ENCODE results near the gene CACNA2D2. TPM values are rescaled to one million over a fixed set of nuclear protein-coding genes. Genes with fewer than 3 reads are reported as not detected.

The CACNA2D2 gene
- total RNA-seq, 2 experiments from 2014 or later: 0.78 to 0.95 TPM

DNA sequence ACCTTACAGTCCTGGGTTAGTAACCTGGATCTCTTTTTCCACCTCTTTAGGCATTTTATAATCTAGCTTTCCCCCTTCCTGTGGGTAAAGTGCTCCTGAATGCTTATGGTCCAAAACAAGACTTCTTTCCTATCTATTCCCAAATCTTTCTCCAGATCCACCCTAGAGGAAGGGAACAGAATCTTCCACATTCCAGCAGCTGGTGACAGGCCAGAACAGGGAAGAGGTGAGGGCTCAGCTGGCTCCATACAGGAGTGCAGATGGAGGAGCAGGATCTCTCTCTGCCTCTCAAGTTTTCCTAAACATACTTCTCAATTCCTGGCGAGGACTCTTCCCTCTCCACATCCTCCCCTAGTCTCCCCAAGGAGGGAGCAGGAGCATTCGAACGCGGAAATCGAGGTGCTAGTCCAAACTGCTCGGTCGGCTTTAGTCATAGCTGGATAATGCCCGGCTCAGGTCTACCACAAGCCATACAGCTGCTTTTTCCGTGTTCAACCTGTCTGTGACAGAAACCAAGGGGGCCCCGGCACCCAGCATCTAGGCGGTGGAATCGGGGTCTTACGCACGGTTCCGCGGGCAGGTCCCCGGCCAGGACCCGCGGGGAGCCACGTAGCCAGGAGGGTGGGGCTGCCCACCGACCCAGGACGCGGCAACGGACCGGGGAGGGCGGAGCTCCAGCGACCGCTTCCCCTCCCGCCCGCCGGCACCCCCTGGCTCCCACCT, 166.8 kb downstream of the CACNA2D2 start:
- Mint-ChIP-seq H3K27me3 (ENCODE audit: low read depth) (no peaks in the 10 kb centered on the region), H3K4me3 (peak overlapping the region; percentile 92), H3K9me3 (ENCODE audit: insufficient read depth) (no peaks in the 10 kb centered on the region), H3K27ac (peak overlapping the region; percentile 96), H3K36me3 (ENCODE audit: low read depth) (peaks cover 81% of the 10 kb centered on the region), H3K4me1 (ENCODE audit: low read depth) (peaks cover 54% of the 10 kb centered on the region)
- ChIA-PET POLR2A (interaction anchor here (0.7 to 5.6 kb wide), 26 partner anchors 8 to 280 kb away, joined by 3 to 51 read pairs (median 7); partner anchors contain the start of genes CISH, CYB561D2, GNAI2 and HEMK1), CTCF (interaction anchor here (0.9 to 3.7 kb wide), 21 partner anchors 8 to 278 kb away, joined by 3 to 42 read pairs (median 6); partner anchors contain the start of genes C3orf18, CISH, CYB561D2 and HYAL2)
- ATAC-seq (peak; percentile 4), DNase-seq (peak; percentile 65)

DNA sequence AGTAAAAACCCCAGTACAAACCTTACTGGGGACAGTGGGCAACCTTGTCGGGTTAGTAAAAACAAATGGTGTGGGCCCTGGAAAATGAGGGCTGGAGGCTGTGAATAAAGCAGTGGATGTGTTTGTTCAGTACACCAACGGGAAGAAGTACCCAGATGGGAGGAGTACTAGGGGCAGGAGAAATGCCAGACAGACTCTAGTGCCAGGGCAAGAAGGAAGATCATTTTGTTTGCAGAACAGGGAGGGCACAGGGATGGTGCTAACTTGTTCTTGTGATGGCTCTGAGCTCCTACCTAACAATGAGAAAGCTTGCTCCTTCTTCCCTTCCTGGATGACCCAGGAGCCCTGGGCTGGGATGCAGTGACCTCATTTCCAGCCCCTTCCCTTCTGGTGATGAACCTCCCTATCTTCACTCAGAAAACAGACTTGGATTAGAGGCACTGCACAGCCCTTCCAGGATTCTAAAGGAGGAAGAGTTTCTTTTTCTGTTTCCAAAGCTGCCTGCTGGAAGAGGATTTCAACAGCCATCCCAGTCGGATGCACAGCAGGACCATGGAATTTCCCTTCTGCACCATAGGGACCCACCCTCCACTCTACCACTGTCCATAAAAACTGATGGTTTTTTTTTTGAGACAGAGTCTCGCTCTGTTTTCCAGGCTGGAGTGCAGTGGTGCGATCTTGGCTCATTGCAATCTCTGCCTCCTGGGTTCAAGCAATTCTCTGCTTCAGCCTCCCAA, 168.9 kb downstream of the CACNA2D2 start:
- H3K4me3 Mint-ChIP-seq: peak overlapping the region; percentile 92
- DNase-seq (no peak), ATAC-seq (no peak)
- CTCF ChIA-PET: interaction anchor here (0.8 to 2.3 kb wide), 4 partner anchors 10 to 208 kb away, joined by 3 to 11 read pairs (median 4); no protein-coding TSS in a partner anchor
- peaks cover 91% of the 10 kb centered on the region for H3K36me3 Mint-ChIP-seq (ENCODE audit: low read depth)
- H3K4me1 Mint-ChIP-seq (ENCODE audit: low read depth): peaks cover 47% of the 10 kb centered on the region
- peak overlapping the region; percentile 86 for H3K27ac Mint-ChIP-seq
- POLR2A ChIA-PET: interaction anchor here (0.7 to 1.4 kb wide), 3 partner anchors 10 to 16 kb away, joined by 3 to 4 read pairs (median 4); no protein-coding TSS in a partner anchor
- no peaks in the 10 kb centered on the region for H3K27me3 Mint-ChIP-seq (ENCODE audit: low read depth)
- no peaks in the 10 kb centered on the region for H3K9me3 Mint-ChIP-seq (ENCODE audit: insufficient read depth)

DNA sequence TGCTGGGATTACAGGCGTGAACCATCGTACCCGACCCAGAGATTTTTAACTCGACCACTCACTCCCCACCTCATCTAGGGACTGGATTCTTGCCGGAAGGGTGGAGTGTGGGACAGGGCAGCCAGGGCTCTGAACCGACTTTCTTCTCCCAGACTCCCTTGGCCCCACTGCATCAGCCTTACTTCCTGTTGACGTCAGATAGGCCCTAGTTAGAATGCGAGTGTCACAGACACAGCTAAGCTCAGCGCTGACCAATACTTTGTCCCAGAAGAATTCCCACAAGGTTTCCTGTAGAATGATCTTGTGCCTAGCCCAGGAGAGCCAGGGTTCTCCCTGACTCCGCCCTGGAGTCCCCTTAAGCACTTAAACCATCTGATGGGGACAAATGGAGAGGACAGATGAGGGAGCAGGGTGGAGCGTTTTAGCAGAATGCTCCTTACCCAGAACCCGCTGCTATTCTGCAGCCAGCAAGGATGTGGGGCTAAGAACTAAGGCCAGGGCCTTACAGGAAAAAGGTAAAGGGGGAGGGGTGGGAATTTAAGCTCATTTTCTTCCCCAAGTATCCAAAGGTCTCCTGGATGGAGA, 169.6 kb downstream of the CACNA2D2 start:
- Mint-ChIP-seq H3K27ac (peak overlapping the region; percentile 86), H3K4me3 (peak overlapping the region; percentile 92), H3K27me3 (ENCODE audit: low read depth) (no peaks in the 10 kb centered on the region), H3K4me1 (ENCODE audit: low read depth) (peaks cover 47% of the 10 kb centered on the region), H3K36me3 (ENCODE audit: low read depth) (peaks cover 88% of the 10 kb centered on the region), H3K9me3 (ENCODE audit: insufficient read depth) (no peaks in the 10 kb centered on the region)
- no peak for DNase-seq
- no peak for ATAC-seq
- POLR2A ChIA-PET: interaction anchor here (1.4 kb wide), 1 partner anchor 15 kb away, joined by 4 read pairs; no protein-coding TSS in a partner anchor
- CTCF ChIA-PET: interaction anchor here (0.8 to 2.3 kb wide), 2 partner anchors 9 to 87 kb away, joined by 3 to 11 read pairs; no protein-coding TSS in a partner anchor

DNA sequence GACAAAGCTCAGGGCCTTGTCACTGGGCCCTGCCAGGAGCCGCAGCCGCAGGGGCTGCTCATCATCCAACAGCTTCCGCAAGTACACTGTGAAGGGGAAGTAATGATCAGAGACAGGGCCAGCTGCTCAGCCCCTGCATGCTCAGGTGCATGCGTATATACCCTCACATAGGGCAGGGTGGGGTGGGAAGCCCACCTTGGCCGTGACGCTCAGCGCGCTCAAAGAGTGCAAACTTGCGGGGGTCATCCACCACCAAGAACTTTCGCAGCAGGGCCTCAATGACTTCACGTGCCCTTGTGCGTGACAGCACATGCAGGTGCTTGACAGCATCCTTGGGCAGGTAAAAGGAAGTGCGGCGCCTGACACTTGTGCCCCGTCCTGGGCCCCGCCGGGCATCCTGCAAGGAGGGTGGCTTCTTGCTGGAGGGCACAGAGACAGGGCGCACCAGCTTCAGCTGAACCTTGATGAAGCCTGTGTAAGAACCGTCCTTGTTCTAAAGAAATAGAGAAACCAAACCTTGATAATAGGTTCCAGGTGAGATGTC, 172.0 kb downstream of the CACNA2D2 start:
- ATAC-seq: no peak
- H3K9me3 Mint-ChIP-seq (ENCODE audit: insufficient read depth): no peaks in the 10 kb centered on the region
- ChIA-PET CTCF (no interaction called here), POLR2A (interaction anchor here (1.3 kb wide), 1 partner anchor 9 kb away, joined by 5 read pairs; the partner anchor contains the start of gene RASSF1)
- H3K4me1 Mint-ChIP-seq (ENCODE audit: low read depth): peaks cover 60% of the 10 kb centered on the region
- peaks cover 74% of the 10 kb centered on the region for H3K36me3 Mint-ChIP-seq (ENCODE audit: low read depth)
- H3K27me3 Mint-ChIP-seq (ENCODE audit: low read depth): no peaks in the 10 kb centered on the region
- H3K4me3 Mint-ChIP-seq: no peak overlapping the region
- DNase-seq: no peak
- H3K27ac Mint-ChIP-seq: peak overlapping the region; percentile 43

DNA sequence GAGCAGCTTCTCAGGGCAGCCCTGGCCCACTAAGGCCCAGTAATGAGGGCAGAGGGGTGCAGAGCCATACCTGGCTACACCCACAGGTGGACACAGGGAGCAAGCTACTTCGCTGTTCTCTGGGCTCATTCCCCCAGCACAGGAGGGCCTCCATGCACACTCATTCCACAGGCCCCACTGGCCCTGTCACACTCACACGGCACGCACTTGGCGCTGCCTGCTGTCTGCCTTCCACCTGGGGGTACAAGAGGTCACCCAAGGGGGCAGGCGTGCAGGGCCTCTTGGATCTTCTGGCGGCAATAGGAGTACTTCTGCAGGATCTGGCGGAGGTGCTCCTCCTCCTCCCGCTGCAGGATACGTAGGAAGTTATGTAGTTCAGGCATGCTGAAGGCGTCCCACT, 173.1 kb downstream of the CACNA2D2 start:
- no peak for ATAC-seq
- H3K4me3 Mint-ChIP-seq: no peak overlapping the region
- POLR2A ChIA-PET: interaction anchor here (1.1 to 3.1 kb wide), 3 partner anchors 7 to 11 kb away, joined by 3 to 40 read pairs (median 5); partner anchors contain the start of gene RASSF1
- CTCF ChIA-PET: no interaction called here
- H3K27ac Mint-ChIP-seq: peak overlapping the region; percentile 46
- H3K4me1 Mint-ChIP-seq (ENCODE audit: low read depth): peaks cover 52% of the 10 kb centered on the region
- no peak for DNase-seq
- no peaks in the 10 kb centered on the region for H3K9me3 Mint-ChIP-seq (ENCODE audit: insufficient read depth)
- H3K27me3 Mint-ChIP-seq (ENCODE audit: low read depth): no peaks in the 10 kb centered on the region
- peaks cover 66% of the 10 kb centered on the region for H3K36me3 Mint-ChIP-seq (ENCODE audit: low read depth)

DNA sequence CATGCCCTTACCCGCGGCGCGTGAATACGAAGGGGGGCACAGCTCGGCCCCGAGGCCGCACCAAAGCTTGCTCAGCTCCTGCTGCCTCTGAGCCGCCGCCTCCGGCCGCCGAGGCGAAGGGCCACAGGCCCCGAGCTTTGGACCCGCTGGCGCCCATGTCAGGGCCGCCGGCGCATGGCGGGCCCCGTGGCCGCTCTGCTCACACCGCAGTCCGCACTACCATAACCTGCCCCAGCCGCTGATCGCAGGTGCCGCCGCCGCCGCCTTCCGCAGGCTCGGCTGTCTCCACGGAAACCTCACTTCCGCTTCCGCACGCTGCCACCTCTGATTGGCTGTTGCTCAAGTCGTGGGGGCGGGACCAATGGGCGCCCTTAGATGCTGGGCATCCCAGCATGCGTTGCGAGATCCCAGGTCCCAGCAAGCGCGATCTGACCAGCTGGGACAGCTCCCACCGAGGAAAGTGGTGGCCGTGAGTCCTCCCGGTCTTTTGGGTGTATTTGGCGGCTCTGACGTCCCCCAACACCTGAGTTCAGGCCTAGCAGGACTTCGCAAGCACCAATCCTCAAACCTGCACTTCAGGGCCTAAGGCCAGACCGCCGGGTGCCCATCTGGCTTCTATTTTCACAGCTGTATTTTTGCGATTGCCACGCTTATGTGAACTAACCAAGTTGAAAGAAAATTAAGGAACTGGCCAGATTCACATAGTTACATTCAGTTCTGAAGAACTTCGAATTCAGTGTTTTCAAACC, 175.3 kb downstream of the CACNA2D2 start, which contains the start of gene TUSC2:
TSS of gene TUSC2 (minus strand) at position 281 of the 749 bp plus-strand sequence. CDS start at position 157, 124 bp downstream.
- CTCF ChIA-PET: interaction anchor here (0.8 to 2.9 kb wide), 5 partner anchors 9 to 81 kb away, joined by 3 to 22 read pairs (median 5); no protein-coding TSS in a partner anchor
- ATAC-seq (peak; percentile 91), DNase-seq (peak; percentile 97)
- peaks cover 42% of the 10 kb centered on the region for H3K4me1 Mint-ChIP-seq (ENCODE audit: low read depth)
- peaks cover 51% of the 10 kb centered on the region for H3K36me3 Mint-ChIP-seq (ENCODE audit: low read depth)
- H3K27me3 Mint-ChIP-seq (ENCODE audit: low read depth): no peaks in the 10 kb centered on the region
- POLR2A ChIA-PET: interaction anchor here (0.9 to 3.1 kb wide), 5 partner anchors 9 to 82 kb away, joined by 3 to 40 read pairs (median 10); partner anchors contain the start of genes HYAL3, NAA80 and RASSF1
- no peaks in the 10 kb centered on the region for H3K9me3 Mint-ChIP-seq (ENCODE audit: insufficient read depth)
- H3K4me3 Mint-ChIP-seq: peak within 1 kb of the TSS; percentile 87
- H3K27ac Mint-ChIP-seq: peak within 1 kb of the TSS; percentile 89

DNA sequence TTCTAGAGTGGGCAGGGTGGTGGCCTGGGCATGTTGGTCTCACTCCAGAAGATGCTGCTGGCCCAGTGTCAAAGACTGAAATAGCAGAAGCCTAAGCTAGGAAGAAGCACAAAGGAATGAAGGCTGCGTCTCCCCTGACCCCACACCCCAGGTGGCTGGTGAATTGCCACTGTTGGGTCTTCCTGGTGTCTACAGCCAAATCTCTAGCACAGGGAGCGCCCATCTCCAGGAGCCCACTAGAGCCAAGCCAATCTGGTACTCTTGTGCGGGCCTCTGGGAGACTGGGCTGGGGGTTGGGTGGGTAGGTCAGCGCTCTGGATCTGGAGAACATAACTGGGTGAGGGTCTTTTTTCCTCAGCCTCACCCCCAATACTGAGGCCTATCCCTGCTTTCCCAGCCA, 176.3 kb downstream of the CACNA2D2 start:
- DNase-seq: no peak
- peaks cover 41% of the 10 kb centered on the region for H3K4me1 Mint-ChIP-seq (ENCODE audit: low read depth)
- ChIA-PET CTCF (interaction anchor here (0.8 to 2.9 kb wide), 5 partner anchors 8 to 133 kb away, joined by 3 to 22 read pairs (median 6); partner anchors contain the start of genes HYAL3 and NAA80), POLR2A (interaction anchor here (0.8 to 3.1 kb wide), 6 partner anchors 9 to 81 kb away, joined by 3 to 40 read pairs (median 8); partner anchors contain the start of genes HYAL3, NAA80 and RASSF1)
- peak overlapping the region; percentile 83 for H3K27ac Mint-ChIP-seq
- peaks cover 43% of the 10 kb centered on the region for H3K36me3 Mint-ChIP-seq (ENCODE audit: low read depth)
- ATAC-seq: no peak
- no peaks in the 10 kb centered on the region for H3K9me3 Mint-ChIP-seq (ENCODE audit: insufficient read depth)
- H3K4me3 Mint-ChIP-seq: peak overlapping the region; percentile 87
- no peaks in the 10 kb centered on the region for H3K27me3 Mint-ChIP-seq (ENCODE audit: low read depth)

DNA sequence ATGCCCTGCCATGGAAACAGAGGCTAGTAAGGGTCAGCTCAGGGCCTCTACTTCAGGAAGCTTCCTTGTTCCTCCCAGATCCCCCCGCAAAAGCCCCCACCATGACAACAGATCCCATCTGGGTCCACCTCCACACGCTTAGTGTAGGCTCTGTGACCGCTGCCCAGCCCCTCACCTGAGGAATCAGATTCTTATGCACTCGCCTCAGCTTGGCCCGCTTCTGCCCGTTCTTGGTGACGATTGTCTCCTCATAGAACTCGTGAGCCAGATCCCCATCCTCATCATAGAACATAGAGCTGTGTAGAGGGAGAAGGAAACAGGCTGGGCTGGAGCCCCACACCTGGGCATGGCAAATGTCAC, 177.3 kb downstream of the CACNA2D2 start:
- no peak overlapping the region for H3K27ac Mint-ChIP-seq
- DNase-seq (no peak), ATAC-seq (no peak)
- no peaks in the 10 kb centered on the region for H3K27me3 Mint-ChIP-seq (ENCODE audit: low read depth)
- H3K36me3 Mint-ChIP-seq (ENCODE audit: low read depth): peaks cover 35% of the 10 kb centered on the region
- ChIA-PET CTCF (interaction anchor here (1.1 to 1.4 kb wide), 2 partner anchors 27 to 132 kb away, joined by 3 to 6 read pairs; partner anchors contain the start of genes HYAL3 and NAA80), POLR2A (no interaction called here)
- no peaks in the 10 kb centered on the region for H3K9me3 Mint-ChIP-seq (ENCODE audit: insufficient read depth)
- H3K4me1 Mint-ChIP-seq (ENCODE audit: low read depth): peaks cover 37% of the 10 kb centered on the region
- peak overlapping the region; percentile 18 for H3K4me3 Mint-ChIP-seq

DNA sequence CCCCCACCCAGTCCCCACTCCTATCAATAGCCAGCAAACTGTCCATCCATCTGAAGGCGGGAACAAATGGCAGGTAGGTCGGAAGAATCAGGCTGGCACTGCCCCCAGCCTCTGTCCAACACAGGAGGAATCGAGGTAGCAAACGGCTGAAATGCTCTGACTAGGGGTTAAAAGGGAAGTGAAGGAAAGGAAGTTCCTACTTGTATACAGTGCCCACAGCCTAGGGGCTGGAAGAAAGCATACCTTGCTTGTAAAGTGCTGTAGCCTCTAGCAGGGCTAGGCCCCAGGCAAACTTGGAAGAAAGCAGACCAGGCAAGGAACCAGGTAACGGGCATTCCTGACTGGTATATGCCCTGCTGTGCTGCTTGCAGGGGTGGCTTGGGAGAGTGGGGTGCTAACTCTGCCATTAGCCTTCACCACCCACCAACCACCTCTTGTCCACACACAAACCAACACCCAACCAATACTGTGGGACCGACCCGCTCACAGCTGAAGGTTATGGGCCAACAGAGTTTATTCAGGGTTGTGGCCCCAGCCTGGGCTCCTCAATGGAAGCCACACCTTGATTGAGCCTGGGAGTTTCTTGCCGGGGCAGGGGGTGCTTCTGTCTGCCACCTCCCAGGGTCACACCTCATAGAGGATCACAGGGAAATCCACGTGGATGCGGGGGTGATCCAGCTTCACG, 177.8 kb downstream of the CACNA2D2 start:
- no peaks in the 10 kb centered on the region for H3K27me3 Mint-ChIP-seq (ENCODE audit: low read depth)
- CTCF ChIA-PET: interaction anchor here (1.1 to 7.4 kb wide), 7 partner anchors 9 to 132 kb away, joined by 3 to 113 read pairs (median 11); partner anchors contain the start of genes HYAL1, HYAL3, IFRD2 and NAA80
- ATAC-seq (no peak), DNase-seq (no peak)
- H3K4me1 Mint-ChIP-seq (ENCODE audit: low read depth): peaks cover 38% of the 10 kb centered on the region
- POLR2A ChIA-PET: interaction anchor here (0.6 kb wide), 1 partner anchor 69 kb away, joined by 3 read pairs; no protein-coding TSS in a partner anchor
- H3K27ac Mint-ChIP-seq: no peak overlapping the region
- no peak overlapping the region for H3K4me3 Mint-ChIP-seq
- H3K36me3 Mint-ChIP-seq (ENCODE audit: low read depth): peaks cover 29% of the 10 kb centered on the region
- H3K9me3 Mint-ChIP-seq (ENCODE audit: insufficient read depth): no peaks in the 10 kb centered on the region

DNA sequence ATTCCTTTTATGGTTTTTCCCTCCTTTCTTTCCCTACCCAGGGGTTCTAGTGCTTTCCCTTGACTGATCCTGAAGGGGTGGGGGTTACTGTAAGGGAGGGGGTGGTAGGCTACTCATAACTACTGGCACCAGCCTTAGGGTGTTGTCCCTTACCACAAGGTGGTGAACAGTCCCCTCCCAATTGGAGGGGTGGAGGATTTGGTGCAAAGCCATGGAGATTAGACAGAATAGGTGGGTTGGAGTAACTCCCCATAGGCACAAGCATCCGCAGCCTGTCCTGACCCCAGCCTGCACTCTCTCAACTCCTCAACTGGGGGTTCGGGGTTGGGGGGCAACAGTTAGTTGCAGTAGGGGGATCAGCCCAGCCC, 178.3 kb downstream of the CACNA2D2 start:
- Mint-ChIP-seq H3K27ac (no peak overlapping the region), H3K9me3 (ENCODE audit: insufficient read depth) (no peaks in the 10 kb centered on the region), H3K4me3 (no peak overlapping the region), H3K4me1 (ENCODE audit: low read depth) (peaks cover 43% of the 10 kb centered on the region), H3K36me3 (ENCODE audit: low read depth) (peaks cover 25% of the 10 kb centered on the region), H3K27me3 (ENCODE audit: low read depth) (no peaks in the 10 kb centered on the region)
- ChIA-PET POLR2A (no interaction called here), CTCF (interaction anchor here (1.3 to 7.4 kb wide), 10 partner anchors 9 to 95 kb away, joined by 5 to 113 read pairs (median 10); partner anchors contain the start of genes HYAL1, HYAL3, IFRD2 and NAA80)
- ATAC-seq (no peak), DNase-seq (no peak)
